Fibroblast of lung (primary cell): ENCODE data around the gene MAJIN.

Experiments
- CTCF ChIP-seq, 2 donors: IDR thresholded peaks in 1 of 2; conservative IDR thresholded peaks in 1 of 2; 1 replicate in 1 of 2; 2 replicates in 1 of 2; pipeline ENCODE4 v1.5.1; 2011 to 2012; ENCODE audit warnings: low read length in 2 of 2, control low read depth in 1 of 2, inconsistent platforms in 1 of 2, low read depth in 1 of 2, mild to moderate bottlenecking in 1 of 2
- EZH2 ChIP-seq: IDR thresholded peaks from 2 replicates; pipeline ENCODE4 v1.5.1; 2012; ENCODE audit warnings: low read length, control low read depth, mild to moderate bottlenecking; ENCODE audit errors: missing control alignments

GRCh38 chr11:64959498-64959897 lies 12.4 kb downstream of the MAJIN start:
- TF ChIP-seq CTCF (conservative IDR thresholded peaks at IDR 0.05 in 1 of 2, IDR thresholded peaks at IDR 0.05 in 1 of 2; ENCODE audit: low read depth in 1 of 2, low read length in 2 of 2) (no peak), EZH2 (no peak)
